GM13977 (cell line): Measurements from ENCODE around the gene NPSR1.

Source experiments
- DNase-seq: peaks from one replicate; pipeline ENCODE4 v3.0.0; 2012; ENCODE audit warnings: low spot score
- CTCF ChIP-seq: IDR thresholded peaks from 2 replicates; pipeline ENCODE4 v1.5.1; 2012; ENCODE audit warnings: mild to moderate bottlenecking, control low read depth; ENCODE audit not compliant: insufficient read depth; ENCODE audit errors: extremely low read depth, missing control alignments
- in situ Hi-C: fragments of 300-500 bp; cut with MboI; formaldehyde crosslinking; loops from one replicate; pipeline ENCODE4 v1.12.0; 2022; ENCODE audit warnings: low sequenced_read_pairs, low pct_unique_long_range_greater_than_20kb, mixed read lengths, inconsistent platforms; ENCODE audit not compliant: unreplicated experiment

Gene NPSR1

GRCh38 chr7:34760271-34760670 lies 102.3 kb downstream of the NPSR1 start:
- DNase-seq, result no peak
- TF ChIP-seq CTCF, result no peak
- in situ Hi-C loops, result no loop called here

GRCh38 chr7:34761206-34761605 lies 103.2 kb downstream of the NPSR1 start:
- TF ChIP-seq CTCF, result no peak
- in situ Hi-C loops, result no loop called here

GRCh38 chr7:34761627-34762026 lies 103.6 kb downstream of the NPSR1 start:
- TF ChIP-seq CTCF, result no peak
- no peak for DNase-seq
- in situ Hi-C loops, result no loop called here

More at GRCh38 chr7:34761206-34761605, 103.2 kb downstream of the NPSR1 start:
- DNase-seq, result no peak

- in situ Hi-C loops, result no loop called here
- no peak for DNase-seq
- TF ChIP-seq CTCF, result no peak
These were observed 104.7 kb downstream of the NPSR1 start for GRCh38 chr7:34762764-34763163.

- no peak for DNase-seq
- in situ Hi-C loops, result no loop called here
- no peak for TF ChIP-seq CTCF
These were observed 114.4 kb downstream of the NPSR1 start for GRCh38 chr7:34772296-34772938.

- in situ Hi-C loops, result no loop called here
- no peak for TF ChIP-seq CTCF
- no peak for DNase-seq
These were observed 118.8 kb downstream of the NPSR1 start for GRCh38 chr7:34776748-34777358.

GRCh38 chr7:34780546-34780945 lies 122.5 kb downstream of the NPSR1 start:
- no peak for DNase-seq
- in situ Hi-C loops, result no loop called here
- no peak for TF ChIP-seq CTCF
